H9 (cell line): ENCODE measurements around the gene CPAMD8. TPM values are rescaled to one million over a fixed set of nuclear protein-coding genes. Genes with fewer than 3 reads are reported as not detected.

Source experiments
- DNase-seq: peaks from one replicate; pipeline ENCODE4 v3.0.0-alpha.2; 2017
- H2AFZ ChIP-seq: one replicate; pipeline ENCODE4 v1.6.1; 2013; ENCODE audit warnings: mild to moderate bottlenecking, low read length, control low read depth, moderate library complexity
- H2AK5ac ChIP-seq: 2 replicates; pipeline ENCODE4 v1.6.1; 2013; ENCODE audit warnings: low read length, control low read depth, mixed read lengths; ENCODE audit not compliant: insufficient read length
- H2BK120ac ChIP-seq: one replicate; pipeline ENCODE4 v1.6.1; 2013; ENCODE audit warnings: low read depth, mild to moderate bottlenecking, low read length, control low read depth, inconsistent platforms; ENCODE audit not compliant: poor library complexity, severe bottlenecking
- H2BK12ac ChIP-seq: 2 replicates; pipeline ENCODE4 v1.6.1; 2013; ENCODE audit warnings: low read length, control low read depth, mixed read lengths, low read depth; ENCODE audit not compliant: insufficient read length
- H2BK15ac ChIP-seq: 2 replicates; pipeline ENCODE4 v1.6.1; 2013; ENCODE audit warnings: low read depth, low read length, control low read depth
- H2BK20ac ChIP-seq: one replicate; pipeline ENCODE4 v1.6.1; 2013; ENCODE audit warnings: low read depth, mild to moderate bottlenecking, low read length, control low read depth, inconsistent platforms; ENCODE audit not compliant: poor library complexity, severe bottlenecking
- H2BK5ac ChIP-seq: 2 replicates; pipeline ENCODE4 v1.6.1; 2013; ENCODE audit warnings: low read length, control low read depth, mixed read lengths; ENCODE audit not compliant: insufficient read length
- H3K14ac ChIP-seq: 2 replicates; pipeline ENCODE4 v1.6.1; 2013; ENCODE audit warnings: low read length, control low read depth; ENCODE audit not compliant: insufficient read depth
- H3K18ac ChIP-seq: 2 replicates; pipeline ENCODE4 v1.6.1; 2013; ENCODE audit warnings: low read depth, mild to moderate bottlenecking, mixed read lengths, low read length, control low read depth; ENCODE audit not compliant: insufficient read length
- H3K23ac ChIP-seq: 2 replicates; pipeline ENCODE4 v1.6.1; 2013; ENCODE audit warnings: low read length, control low read depth, mixed read lengths, low read depth; ENCODE audit not compliant: insufficient read length
- H3K23me2 ChIP-seq: 2 replicates; pipeline ENCODE4 v1.6.1; 2013; ENCODE audit warnings: low read depth, mild to moderate bottlenecking, mixed read lengths, low read length, control low read depth; ENCODE audit not compliant: insufficient read length, poor library complexity, severe bottlenecking
- H3K27ac ChIP-seq: 2 replicates; pipeline ENCODE4 v1.5.1; 2013; ENCODE audit warnings: low read length, control low read depth, mixed read lengths, low read depth; ENCODE audit not compliant: insufficient read length
- H3K27me3 ChIP-seq: 2 replicates; pipeline ENCODE4 v1.6.1; 2013; ENCODE audit warnings: low read length, control low read depth, inconsistent platforms; ENCODE audit not compliant: insufficient read depth
- H3K4ac ChIP-seq: 2 replicates; pipeline ENCODE4 v1.6.1; 2013; ENCODE audit warnings: low read depth, mild to moderate bottlenecking, control low read depth, inconsistent platforms, low read length, moderate library complexity
- H3K4me1 ChIP-seq: 2 replicates; pipeline ENCODE4 v1.6.1; 2013; ENCODE audit warnings: low read length, control low read depth, inconsistent platforms; ENCODE audit not compliant: insufficient read depth
- H3K4me2 ChIP-seq: 2 replicates; pipeline ENCODE4 v1.6.1; 2013; ENCODE audit warnings: low read length, control low read depth, mixed read lengths; ENCODE audit not compliant: insufficient read length, insufficient read depth
- H3K56ac ChIP-seq: 2 replicates; pipeline ENCODE4 v1.6.1; 2013; ENCODE audit warnings: low read depth, mild to moderate bottlenecking, mixed read lengths, low read length, control low read depth; ENCODE audit not compliant: insufficient read length
- H3K79me1 ChIP-seq: 2 replicates; pipeline ENCODE4 v1.6.1; 2013; ENCODE audit warnings: low read depth, mild to moderate bottlenecking, moderate library complexity, low read length, control low read depth, inconsistent platforms; ENCODE audit not compliant: insufficient read depth, poor library complexity, severe bottlenecking
- H3K79me2 ChIP-seq: 2 replicates; pipeline ENCODE4 v1.6.1; 2013; ENCODE audit warnings: low read length, control low read depth, inconsistent platforms; ENCODE audit not compliant: insufficient read depth
- H3K9ac ChIP-seq: 2 replicates; pipeline ENCODE4 v1.6.1; 2013; ENCODE audit warnings: low read length, control low read depth, mixed read lengths; ENCODE audit not compliant: insufficient read length; ENCODE audit errors: extremely low read depth
- H3K9me3 ChIP-seq: one replicate; pipeline ENCODE4 v1.6.1; 2013; ENCODE audit warnings: low read depth, low read length, inconsistent platforms; ENCODE audit not compliant: control insufficient read depth
- H3T11ph ChIP-seq: one replicate; pipeline ENCODE4 v1.6.1; 2013; ENCODE audit warnings: mild to moderate bottlenecking, low read length, control low read depth, inconsistent platforms
- H4K20me1 ChIP-seq: one replicate; pipeline ENCODE4 v1.6.1; 2013; ENCODE audit not compliant: control insufficient read depth, insufficient read length, insufficient read depth
- H4K5ac ChIP-seq: 2 replicates; pipeline ENCODE4 v1.6.1; 2013; ENCODE audit warnings: low read depth, mild to moderate bottlenecking, mixed read lengths, low read length, control low read depth; ENCODE audit not compliant: insufficient read length
- H4K8ac ChIP-seq: replicated peaks from 2 replicates; pipeline ENCODE4 v1.6.1; 2013; ENCODE audit warnings: low read length, control low read depth, mixed read lengths, low read depth; ENCODE audit not compliant: insufficient read length
- H4K91ac ChIP-seq: 2 replicates; pipeline ENCODE4 v1.6.1; 2013; ENCODE audit warnings: low read depth, mild to moderate bottlenecking, moderate library complexity, mixed read lengths, low read length, control low read depth; ENCODE audit not compliant: insufficient read length
- H3K27ac Mint-ChIP-seq, 3 experiments: 2 replicates in 2 of 3; 3 replicates in 1 of 3; pipeline ENCODE4 v1.8.0; 2020 to 2021; ENCODE audit warnings: mixed read lengths in 3 of 3, mild to moderate bottlenecking in 1 of 3, moderate library complexity in 1 of 3
- H3K27me3 Mint-ChIP-seq: 2 replicates; pipeline ENCODE4 v1.8.0; 2021; ENCODE audit warnings: low read depth, mild to moderate bottlenecking, moderate library complexity, mixed read lengths
- H3K36me3 Mint-ChIP-seq, 3 experiments: 2 replicates in 2 of 3; 3 replicates in 1 of 3; pipeline ENCODE4 v1.8.0; 2020 to 2021; ENCODE audit warnings: low read depth in 3 of 3, mixed read lengths in 3 of 3; ENCODE audit not compliant: insufficient read depth in 1 of 3
- H3K4me1 Mint-ChIP-seq, 2 experiments: 2 replicates each; pipeline ENCODE4 v1.8.0; 2020; ENCODE audit warnings: mixed read lengths in 2 of 2
- H3K4me3 Mint-ChIP-seq, 2 experiments: 2 replicates in 1 of 2; 3 replicates in 1 of 2; pipeline ENCODE4 v1.8.0; 2020 to 2021; ENCODE audit warnings: mild to moderate bottlenecking in 2 of 2, mixed read lengths in 2 of 2, moderate library complexity in 1 of 2
- H3K9me3 Mint-ChIP-seq, 2 experiments: 2 replicates in 1 of 2; 3 replicates in 1 of 2; pipeline ENCODE4 v1.8.0; 2020; ENCODE audit warnings: mild to moderate bottlenecking in 2 of 2, mixed read lengths in 2 of 2, moderate library complexity in 1 of 2
- WGBS: extraction: QIAGEN DNeasy Blood & Tissue Kit; methylation state at CpG from one replicate; pipeline ENCODE4 v1.1.7; 2013; ENCODE audit warnings: missing lambda C conversion rate, low lambda C conversion rate, mixed read lengths; ENCODE audit not compliant: insufficient read length; ENCODE audit errors: extremely low coverage; 5-methylcytosine and 5-hydroxymethylcytosine counted together
- total RNA-seq: library from RNA; stranded (reverse); gene quantifications from 2 replicates; pipeline ENCODE4 v1.2.1, GENCODE V29; 2021
- TF ChIP-seq, protein P1 (sequence below): fragments of 200-600 bp; sonication (generic); conservative IDR thresholded peaks from 3 replicates; pipeline ENCODE4 v1.8.0; 2021; ENCODE audit warnings: antibody characterized with exemption, mild to moderate bottlenecking

CPAMD8 gene
- total RNA-seq, 1 experiment from 2014 or later: 12.0 TPM

- Histone ChIP-seq H2BK15ac (no peak overlapping the region), H3K4me2 (no peak overlapping the region), H4K5ac (no peak overlapping the region), H2AFZ (no peak overlapping the region), H3K4ac (no peak overlapping the region), H3K9me3 (no peaks in the 10 kb centered on the region), H2BK120ac (no peak overlapping the region), H3K9ac (no peak overlapping the region), H3K56ac (no peak overlapping the region), H3K4me1 (no peaks in the 10 kb centered on the region), H3K14ac (no peak overlapping the region), H4K91ac (no peak overlapping the region), H3K18ac (no peak overlapping the region), H3K23me2 (no peaks in the 10 kb centered on the region), H3K79me2 (no peaks in the 10 kb centered on the region), H3K27ac (no peak overlapping the region), H2BK5ac (no peak overlapping the region), H4K8ac (no peak overlapping the region), H3K23ac (no peak overlapping the region), H3K79me1 (no peaks in the 10 kb centered on the region), H2BK12ac (no peak overlapping the region), H2AK5ac (no peak overlapping the region), H2BK20ac (no peak overlapping the region), H3K27me3 (no peaks in the 10 kb centered on the region), H3T11ph (no peak overlapping the region), H4K20me1 (no peaks in the 10 kb centered on the region)
- Mint-ChIP-seq H3K27me3 (peaks cover 3% of the 10 kb centered on the region; the same call in 1 of the 2 replicates), H3K27ac (no peak overlapping the region; a peak in 1 of 7 replicates), H3K9me3 (peaks cover 3 to 16% of the 10 kb centered on the region in 2 experiments; a peak in 4 of 5 replicates), H3K4me3 (no peak overlapping the region), H3K4me1 (no peaks in the 10 kb centered on the region), H3K36me3 (peaks cover 0 to 19% (median 12%) of the 10 kb centered on the region in 3 experiments; a peak in 6 of 7 replicates)
- DNase-seq: no peak
- no CpG with 5 or more reads among the region's 12 CpGs for WGBS
- TF ChIP-seq, protein P1, sequence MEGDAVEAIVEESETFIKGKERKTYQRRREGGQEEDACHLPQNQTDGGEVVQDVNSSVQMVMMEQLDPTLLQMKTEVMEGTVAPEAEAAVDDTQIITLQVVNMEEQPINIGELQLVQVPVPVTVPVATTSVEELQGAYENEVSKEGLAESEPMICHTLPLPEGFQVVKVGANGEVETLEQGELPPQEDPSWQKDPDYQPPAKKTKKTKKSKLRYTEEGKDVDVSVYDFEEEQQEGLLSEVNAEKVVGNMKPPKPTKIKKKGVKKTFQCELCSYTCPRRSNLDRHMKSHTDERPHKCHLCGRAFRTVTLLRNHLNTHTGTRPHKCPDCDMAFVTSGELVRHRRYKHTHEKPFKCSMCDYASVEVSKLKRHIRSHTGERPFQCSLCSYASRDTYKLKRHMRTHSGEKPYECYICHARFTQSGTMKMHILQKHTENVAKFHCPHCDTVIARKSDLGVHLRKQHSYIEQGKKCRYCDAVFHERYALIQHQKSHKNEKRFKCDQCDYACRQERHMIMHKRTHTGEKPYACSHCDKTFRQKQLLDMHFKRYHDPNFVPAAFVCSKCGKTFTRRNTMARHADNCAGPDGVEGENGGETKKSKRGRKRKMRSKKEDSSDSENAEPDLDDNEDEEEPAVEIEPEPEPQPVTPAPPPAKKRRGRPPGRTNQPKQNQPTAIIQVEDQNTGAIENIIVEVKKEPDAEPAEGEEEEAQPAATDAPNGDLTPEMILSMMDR: no peak
These were observed 105.6 kb downstream of the CPAMD8 start for GRCh38 chr19:16920816-16921529.
